HG02852 (cell line): ENCODE data around the gene PDLIM5.
"Not testable (repeated sequence)": the region's sequence is repeated elsewhere in the genome, so short reads cannot be mapped to it uniquely, and the experiment has no call there.

Experiments used
- ATAC-seq: cut with Tn5 transposase; IDR thresholded peaks from one replicate; pipeline ENCODE4 v1.9.1; 2021; ENCODE audit warnings: mild to moderate bottlenecking, moderate library complexity; ENCODE audit not compliant: unreplicated experiment

Gene PDLIM5, protein sequence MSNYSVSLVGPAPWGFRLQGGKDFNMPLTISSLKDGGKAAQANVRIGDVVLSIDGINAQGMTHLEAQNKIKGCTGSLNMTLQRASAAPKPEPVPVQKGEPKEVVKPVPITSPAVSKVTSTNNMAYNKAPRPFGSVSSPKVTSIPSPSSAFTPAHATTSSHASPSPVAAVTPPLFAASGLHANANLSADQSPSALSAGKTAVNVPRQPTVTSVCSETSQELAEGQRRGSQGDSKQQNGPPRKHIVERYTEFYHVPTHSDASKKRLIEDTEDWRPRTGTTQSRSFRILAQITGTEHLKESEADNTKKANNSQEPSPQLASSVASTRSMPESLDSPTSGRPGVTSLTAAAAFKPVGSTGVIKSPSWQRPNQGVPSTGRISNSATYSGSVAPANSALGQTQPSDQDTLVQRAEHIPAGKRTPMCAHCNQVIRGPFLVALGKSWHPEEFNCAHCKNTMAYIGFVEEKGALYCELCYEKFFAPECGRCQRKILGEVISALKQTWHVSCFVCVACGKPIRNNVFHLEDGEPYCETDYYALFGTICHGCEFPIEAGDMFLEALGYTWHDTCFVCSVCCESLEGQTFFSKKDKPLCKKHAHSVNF

GRCh38 chr4:94451695-94452475 lies at the start of gene PDLIM5:
TSS of gene PDLIM5 (plus strand) at chr4:94451942. CDS start at chr4:94455289, 3,347 bp downstream.
- peak; percentile 93 for ATAC-seq

- not testable (repeated sequence) for ATAC-seq
Measured at GRCh38 chr4:94402439-94402838, 49.3 kb upstream of the PDLIM5 start.

- no peak for ATAC-seq
Measured at GRCh38 chr4:94403751-94404150, 48.0 kb upstream of the PDLIM5 start.

GRCh38 chr4:94406668-94407437 lies 44.9 kb upstream of the PDLIM5 start:
- ATAC-seq, result peak; percentile 91

DNA sequence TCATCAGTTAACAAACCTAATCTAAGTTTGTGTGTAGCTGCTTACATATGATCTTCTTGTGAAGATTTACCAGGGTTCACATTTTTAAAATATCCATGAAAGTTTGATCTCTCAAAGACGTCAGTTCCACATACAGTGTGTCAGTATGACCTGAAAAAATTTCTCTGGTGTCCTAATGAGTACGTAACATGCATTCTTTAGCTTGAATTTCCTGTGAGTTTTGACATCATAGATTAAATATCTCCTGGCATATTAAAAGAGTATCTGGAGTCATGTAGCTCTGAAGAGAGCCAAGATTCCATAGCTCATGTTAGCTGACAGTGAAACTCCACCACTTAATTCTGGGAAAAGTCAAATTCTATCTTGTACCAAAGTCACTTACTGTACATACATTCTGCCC lies 43.9 kb upstream of the PDLIM5 start:
- ATAC-seq, result no peak

DNA sequence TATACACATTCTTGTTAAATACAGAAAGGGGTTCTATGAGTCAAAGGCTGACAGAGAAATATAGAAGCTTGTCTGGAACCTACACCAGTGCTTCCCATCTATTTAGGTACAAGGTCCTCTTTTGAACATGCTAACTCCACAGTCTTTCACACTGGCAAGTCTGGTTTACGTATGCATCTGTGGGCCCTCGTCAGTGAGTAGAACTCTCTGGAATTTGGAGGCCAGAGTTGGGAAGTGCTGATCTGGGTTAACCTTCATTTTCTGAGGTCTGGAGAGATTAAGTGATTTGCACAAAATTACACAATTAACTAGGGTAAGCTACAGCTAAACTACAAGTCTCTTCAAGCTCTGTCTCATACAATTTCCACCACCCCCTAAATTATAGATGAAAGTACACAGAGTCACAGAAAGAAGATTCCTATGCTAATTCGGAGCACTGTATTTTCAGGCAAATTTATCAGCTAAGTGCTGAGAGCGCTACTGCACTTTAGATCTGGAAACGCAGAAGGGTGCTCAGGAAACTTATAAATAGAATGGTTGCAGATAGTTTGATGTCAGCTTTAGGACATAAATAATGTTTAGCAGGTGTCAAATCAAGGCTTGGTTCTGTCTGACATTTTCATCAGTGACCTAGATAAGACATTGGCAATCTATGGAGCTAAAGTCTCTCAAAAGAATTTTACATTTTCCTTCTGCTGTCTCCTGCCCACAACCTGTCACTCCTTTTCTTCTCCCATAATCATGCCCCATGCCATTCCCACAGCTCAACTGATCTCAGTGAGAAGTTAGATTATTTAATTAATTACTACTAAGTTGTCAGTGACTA lies 43.0 kb upstream of the PDLIM5 start:
- no peak for ATAC-seq

GRCh38 chr4:94409375-94409679 lies 42.4 kb upstream of the PDLIM5 start:
- no peak for ATAC-seq

- no peak for ATAC-seq
Measured at GRCh38 chr4:94409962-94410361, 41.8 kb upstream of the PDLIM5 start.

DNA sequence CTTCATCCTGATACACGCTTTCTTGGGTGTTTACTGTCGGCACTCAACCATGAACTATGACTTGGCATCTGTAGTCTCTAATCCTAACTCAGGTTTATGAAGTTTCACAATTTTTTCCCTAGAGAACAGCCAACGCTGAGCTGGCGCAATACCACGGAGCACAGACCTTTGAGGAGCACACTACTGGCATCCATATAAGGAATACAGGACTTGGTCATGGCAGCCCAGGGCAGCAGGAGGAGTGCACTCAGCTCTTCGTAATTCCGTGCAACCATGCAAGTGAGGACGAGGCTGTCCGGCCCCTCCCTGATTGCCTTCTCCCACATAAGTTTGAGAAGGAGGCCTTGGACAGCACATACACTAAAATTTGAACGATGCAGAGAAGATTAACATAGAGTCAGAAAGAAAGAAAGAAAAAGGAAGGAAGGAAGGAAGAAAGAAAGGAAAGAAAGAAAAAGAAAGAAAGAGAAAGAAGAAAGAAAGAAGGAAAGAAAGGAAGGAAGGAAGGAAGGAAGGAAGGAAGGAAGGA lies 41.0 kb upstream of the PDLIM5 start:
- no peak for ATAC-seq

DNA sequence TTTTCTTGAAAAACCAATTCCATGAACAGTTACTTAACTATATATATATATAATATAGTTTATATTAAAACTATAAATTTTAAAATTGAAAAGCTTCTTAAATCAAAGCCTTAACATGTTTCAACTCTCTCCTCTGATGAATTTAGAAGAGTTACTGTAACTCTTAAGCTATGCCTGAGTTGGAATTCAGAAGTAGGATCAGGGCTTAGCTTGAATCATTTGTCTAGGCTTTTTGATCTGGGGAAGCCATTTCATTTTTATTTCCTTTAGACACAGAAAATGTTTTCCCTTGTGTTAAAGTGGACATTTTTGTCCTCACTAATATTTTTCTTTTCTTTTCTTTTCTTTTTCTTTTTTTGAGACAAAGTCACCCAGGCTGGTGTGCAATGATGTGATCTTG lies 40.4 kb upstream of the PDLIM5 start:
- no peak for ATAC-seq

- no peak for ATAC-seq
Measured at GRCh38 chr4:94412019-94412657, 39.6 kb upstream of the PDLIM5 start.

GRCh38 chr4:94412658-94413038 lies 39.1 kb upstream of the PDLIM5 start:
- ATAC-seq, result no peak

DNA sequence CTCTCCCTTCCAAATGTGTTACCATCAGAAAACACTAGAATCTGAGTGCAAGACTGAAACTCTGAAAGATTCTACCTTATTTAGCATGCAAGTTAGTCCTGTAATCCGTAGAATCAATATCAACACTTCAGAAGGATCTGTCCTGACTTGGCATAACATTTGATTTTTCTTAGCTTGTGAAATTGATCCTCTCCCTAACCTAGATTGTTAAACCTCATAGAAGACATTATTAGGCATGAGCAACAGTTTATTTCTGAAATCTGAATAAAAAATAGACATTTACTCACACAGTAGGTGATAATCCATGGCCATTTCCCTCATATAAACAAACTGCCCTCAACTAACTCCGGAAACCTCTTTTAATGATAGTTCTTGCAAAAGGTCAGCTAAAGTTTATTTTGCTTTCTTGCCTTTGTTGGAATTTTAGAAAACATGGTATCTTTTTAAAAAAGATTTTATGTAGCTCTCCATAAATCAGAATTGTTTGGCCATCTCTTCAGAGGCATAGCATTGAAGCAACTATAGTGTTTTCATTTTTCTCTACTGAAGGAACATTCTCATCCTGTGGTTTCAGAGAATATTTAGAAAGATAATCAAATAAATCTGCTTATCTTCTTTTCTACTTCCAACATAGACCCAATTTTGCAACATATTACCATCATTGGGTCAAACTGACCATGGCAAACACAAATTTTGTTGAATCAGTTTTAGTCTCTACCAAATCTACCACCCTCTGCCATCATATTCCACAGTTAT lies 38.5 kb upstream of the PDLIM5 start:
- no peak for ATAC-seq

- no peak for ATAC-seq
Measured at GRCh38 chr4:94414907-94415306, 36.8 kb upstream of the PDLIM5 start.

GRCh38 chr4:94415448-94415847 lies 36.3 kb upstream of the PDLIM5 start:
- ATAC-seq, result no peak

DNA sequence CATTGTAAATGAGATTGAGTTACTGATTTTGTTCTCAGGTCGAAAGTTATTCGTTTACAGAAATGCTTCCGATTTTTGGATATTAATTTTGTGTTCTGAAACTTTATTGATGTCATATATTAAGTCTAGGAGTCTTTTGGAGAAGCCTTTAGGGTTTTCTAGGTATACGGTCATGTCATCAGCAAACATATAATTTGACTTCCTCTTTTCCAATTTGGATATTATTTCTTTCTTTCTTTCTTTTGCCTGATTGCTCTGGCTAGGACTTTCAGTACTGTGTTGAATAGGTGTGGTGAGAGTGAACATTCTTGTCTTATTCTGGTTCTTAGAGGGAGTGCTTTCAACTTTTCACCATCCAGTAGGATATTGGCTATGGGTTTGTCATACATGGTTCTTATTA lies 35.4 kb upstream of the PDLIM5 start:
- ATAC-seq, result no peak

DNA sequence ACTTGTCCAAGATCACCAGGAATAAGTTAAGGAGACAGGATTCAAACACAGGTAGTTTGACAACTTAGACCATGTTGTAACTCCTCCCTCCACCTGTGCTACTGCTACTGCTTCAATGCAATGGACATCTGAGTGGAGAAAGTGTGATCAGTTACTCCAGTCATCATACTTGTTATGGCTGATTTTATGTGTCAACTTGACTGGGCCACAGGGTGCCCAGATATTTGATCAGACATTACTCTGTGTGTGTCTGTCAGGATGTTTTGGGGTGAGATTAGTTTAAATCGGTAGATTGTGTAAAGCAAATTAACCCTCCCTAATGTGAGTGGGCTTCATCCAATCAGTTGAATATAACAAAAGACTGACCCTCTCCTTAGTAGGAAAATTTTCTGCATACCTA lies 34.8 kb upstream of the PDLIM5 start:
- ATAC-seq, result no peak

GRCh38 chr4:94419549-94419948 lies 32.2 kb upstream of the PDLIM5 start:
- no peak for ATAC-seq

GRCh38 chr4:94419956-94420355 lies 31.8 kb upstream of the PDLIM5 start:
- ATAC-seq, result no peak
